SKM-1 (cell line): ENCODE measurements around the gene SPATA31E1.
"Not testable (repeated sequence)": the region's sequence is repeated elsewhere in the genome, so short reads cannot be mapped to it uniquely, and the experiment has no call there.

Source experiments
- DNase-seq: peaks from one replicate; lab custom pipeline; 2025; ENCODE audit not compliant: unreplicated experiment; lab: John Stamatoyannopoulos, UW

The SPATA31E1 gene

DNA sequence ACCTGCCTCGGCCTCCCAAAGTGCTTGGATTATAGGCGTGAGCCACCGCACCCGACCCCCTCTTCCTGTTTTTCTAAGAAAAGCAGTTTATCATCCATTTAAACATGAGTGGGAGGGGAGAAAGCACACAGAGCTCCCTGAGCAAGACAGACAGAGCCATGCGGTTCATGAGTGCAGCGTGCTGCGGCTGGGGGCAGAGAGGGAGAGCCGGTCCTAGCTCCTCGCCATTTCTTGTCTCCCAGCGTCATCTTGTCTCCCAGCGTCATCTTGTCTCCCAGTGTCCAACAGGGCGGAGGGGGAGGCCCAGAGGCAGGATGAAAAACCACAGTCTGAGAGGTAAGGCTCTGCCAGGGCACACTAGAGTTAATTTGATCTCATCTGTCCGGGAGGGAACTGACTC, 36.3 kb downstream of the SPATA31E1 start:
- DNase-seq: not testable (repeated sequence)

DNA sequence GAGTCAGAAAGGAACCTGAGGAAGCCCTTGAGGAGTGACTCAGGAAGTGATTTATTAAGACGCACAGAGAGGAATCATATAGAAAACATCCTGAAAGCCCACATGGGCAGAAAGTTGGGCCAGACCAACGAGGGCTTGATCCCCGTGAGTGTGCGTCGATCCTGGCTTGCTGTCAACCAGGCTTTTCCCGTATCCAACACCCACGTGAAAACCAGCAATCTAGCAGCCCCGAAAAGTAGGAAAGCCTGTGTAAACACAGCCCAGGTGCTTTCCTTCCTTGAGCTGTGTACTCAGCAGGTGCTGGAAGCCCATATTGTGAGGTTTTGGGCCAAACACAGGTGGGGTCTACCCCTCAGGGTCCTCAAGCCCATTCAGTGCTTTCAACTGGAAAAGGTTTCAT, 38.9 kb downstream of the SPATA31E1 start:
- DNase-seq: not testable (repeated sequence)

DNA sequence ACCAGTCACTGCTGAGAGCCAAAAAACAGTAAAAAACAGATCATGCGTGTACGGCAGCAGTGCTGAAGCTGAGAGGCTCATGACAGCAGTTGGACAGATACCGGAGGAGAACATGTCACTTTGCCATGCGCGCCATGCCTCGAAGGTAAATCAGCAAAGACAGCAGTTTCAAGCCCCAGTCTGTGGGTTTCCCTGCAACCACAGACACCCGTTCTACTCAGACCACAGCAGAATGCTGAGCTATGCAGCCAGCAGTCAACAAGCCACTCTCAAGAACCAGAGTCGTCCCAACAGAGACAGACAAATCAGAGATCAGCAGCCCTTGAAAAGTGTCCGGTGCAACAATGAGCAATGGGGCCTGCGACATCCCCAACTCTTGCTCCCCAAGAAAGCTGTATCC, 40.3 kb downstream of the SPATA31E1 start:
- DNase-seq: not testable (repeated sequence)

DNA sequence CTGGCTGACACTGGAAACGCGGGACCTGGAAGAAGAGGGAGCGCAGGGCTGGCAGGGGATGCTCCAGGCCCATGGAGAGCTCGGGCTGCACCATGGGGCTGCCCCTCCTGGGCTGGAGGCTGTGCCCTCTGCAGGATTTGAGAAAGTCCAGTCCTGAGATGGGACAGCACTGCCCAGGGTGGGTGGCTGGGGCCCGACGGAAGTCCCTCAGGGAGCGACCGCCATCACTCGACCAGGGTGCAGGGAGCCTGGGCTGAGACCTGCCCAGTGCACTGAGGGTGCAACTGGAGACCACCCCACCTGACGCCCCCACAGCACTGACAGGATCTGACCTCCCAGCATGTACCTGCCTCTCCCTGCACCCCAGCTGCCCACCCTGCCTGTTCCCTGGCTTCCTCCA, 42.2 kb downstream of the SPATA31E1 start:
- DNase-seq: not testable (repeated sequence)

DNA sequence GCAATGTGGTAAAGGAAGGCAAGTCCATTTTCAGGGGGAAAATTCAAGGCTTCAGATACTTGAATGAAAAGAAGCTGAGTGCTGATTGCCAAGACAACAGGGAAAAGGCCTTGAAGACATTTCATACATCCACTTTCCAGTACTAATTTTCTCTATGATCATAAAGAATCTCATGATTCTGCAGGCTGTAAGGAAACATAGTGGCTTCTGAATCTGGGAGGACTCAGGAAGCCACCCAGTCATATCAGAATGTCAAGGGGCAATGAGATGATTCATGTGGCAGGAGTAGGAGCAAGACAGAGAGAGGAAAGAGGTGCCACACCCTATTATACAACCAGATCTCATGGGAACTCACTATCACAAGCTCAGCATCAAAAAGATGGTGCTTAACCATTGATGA, 46.5 kb downstream of the SPATA31E1 start:
- not testable (repeated sequence) for DNase-seq

DNA sequence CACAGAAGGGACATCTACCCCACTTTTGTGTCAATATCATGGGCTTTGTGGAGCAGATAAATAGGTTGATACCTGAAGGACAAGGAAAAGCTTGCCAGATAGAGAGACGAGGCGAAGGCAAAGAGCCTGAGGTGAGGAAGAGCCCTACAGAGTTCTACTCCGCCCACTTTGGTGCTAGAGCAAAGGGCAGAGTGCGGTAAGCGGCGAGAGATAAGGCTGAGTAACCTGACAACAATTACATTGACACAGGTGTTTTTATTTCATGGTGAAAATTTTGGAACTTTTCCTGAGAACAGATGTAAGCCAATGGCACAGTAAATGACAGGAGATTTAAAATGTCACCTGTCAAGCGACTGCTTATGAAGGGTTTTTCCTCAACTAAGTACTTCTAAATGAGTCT, 51.8 kb downstream of the SPATA31E1 start:
- not testable (repeated sequence) for DNase-seq

DNA sequence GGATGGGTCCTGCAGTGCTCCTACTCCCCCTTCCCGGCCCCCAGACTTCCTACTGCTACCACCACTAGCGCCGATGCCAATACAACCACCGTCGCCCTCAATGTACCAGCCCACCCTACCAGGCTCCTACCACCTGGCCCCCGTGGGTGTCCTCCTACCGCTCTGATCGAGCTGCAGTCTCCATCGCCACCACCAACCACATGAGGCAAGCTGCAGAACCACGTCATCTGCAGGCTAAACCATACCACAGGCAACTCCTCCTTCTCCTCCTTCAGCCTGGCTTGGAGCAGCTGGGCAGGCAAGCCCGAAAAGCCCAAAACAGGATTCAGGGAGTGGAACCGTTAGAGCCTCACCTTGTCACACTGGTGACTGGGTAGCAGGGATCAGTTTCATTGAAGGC, 54.7 kb downstream of the SPATA31E1 start:
- DNase-seq: not testable (repeated sequence)

DNA sequence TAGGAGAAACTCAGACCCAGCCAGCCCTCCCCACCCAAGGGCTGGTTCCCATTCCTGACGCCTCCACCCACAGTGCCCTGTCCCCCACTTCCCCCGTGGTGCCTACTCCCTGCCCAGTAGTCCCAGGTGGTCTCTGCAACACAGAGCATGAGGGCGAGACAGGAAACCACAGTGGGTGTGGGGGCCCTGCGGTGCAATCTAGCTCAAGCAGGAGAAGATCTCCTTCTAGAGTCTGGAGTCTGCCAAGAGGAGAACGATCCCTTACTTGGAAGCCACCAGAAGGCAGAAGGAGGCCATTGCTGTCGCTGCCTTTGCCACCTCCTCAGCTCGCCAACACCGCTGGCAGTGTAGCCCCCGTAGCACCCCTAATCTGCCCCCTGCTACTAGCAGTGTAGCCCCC, 55.2 kb downstream of the SPATA31E1 start:
- not testable (repeated sequence) for DNase-seq

DNA sequence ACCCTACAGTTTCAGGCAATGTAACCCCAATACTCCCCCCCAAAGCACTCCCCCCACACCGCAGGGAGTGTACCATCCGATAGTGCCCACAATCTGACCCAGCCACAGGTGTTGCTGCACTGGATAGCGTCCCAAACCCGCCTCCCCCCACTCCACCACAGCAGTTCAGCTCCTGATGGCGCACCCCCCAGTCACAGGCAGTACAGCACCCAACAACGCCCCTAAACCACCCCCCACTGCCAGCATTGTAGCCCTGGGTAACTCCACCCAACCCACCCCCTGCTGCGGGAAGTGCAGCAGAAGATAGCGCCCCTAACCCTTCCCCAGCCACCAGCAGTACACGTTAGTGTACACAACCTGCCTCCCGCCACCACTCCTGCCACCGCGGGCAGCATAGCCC, 55.7 kb downstream of the SPATA31E1 start:
- not testable (repeated sequence) for DNase-seq
